GM19099 (cell line): Measurements from ENCODE around the gene NUDT21.

Experiments
- POLR2A ChIP-seq: IDR thresholded peaks from 3 replicates; pipeline ENCODE4 v1.6.1; 2011; ENCODE audit warnings: low read depth; ENCODE audit not compliant: insufficient read length; ENCODE audit errors: extremely low read depth

The NUDT21 gene

DNA sequence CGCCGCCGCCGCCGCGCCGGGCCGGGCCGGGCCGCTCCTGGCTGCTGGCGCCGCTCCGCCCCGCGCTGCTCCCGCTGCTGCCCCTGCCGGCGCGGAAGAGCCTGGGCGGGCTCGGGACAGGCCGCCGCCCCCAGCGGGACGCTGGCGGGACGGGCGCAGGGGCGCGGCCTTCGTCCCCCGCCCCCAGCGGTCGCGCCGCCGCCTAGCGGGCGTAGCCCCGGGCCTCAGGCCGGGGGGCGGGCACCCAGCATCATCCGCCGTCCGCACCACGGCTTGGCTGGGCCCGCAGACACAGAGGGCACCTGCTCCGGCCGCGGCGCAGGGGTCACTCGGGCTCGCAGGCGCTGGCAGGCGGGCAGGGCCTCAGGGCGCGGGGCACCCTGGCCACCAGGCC, 25.7 kb downstream of the NUDT21 start, which contains the start of gene AMFR:
TSS of gene AMFR (minus strand) at position 107 of the 394 bp plus-strand sequence. CDS start 218 bp downstream, outside the sequence.
- peak; percentile 42 for TF ChIP-seq POLR2A

- TF ChIP-seq POLR2A, result no peak
These were observed 26.2 kb downstream of the NUDT21 start for GRCh38 chr16:56424791-56425438.

DNA sequence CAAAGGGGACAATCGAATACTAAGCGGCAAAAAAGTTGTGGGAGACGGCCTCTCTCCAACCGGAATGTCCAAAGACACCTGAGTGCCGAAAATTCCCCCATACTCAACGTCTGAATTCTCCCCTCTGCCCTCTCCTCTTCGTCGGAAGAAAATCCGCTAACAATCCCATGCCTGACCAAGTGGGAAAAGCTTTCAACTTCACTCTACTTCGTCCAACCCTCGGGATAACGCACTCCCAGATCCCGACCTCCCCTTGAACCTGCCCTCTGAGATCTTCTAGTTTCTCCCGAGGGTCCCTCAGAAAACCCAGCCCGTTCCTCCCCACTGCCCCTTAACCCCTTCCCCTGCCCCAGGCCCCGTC, 26.7 kb downstream of the NUDT21 start:
- TF ChIP-seq POLR2A, result no peak

- TF ChIP-seq POLR2A, result no peak
These were observed 27.3 kb downstream of the NUDT21 start for GRCh38 chr16:56423584-56424403.

- TF ChIP-seq POLR2A, result no peak
These were observed 28.2 kb downstream of the NUDT21 start for GRCh38 chr16:56422896-56423441.

GRCh38 chr16:56421976-56422669, 29.0 kb downstream of the NUDT21 start:
- no peak for TF ChIP-seq POLR2A

DNA sequence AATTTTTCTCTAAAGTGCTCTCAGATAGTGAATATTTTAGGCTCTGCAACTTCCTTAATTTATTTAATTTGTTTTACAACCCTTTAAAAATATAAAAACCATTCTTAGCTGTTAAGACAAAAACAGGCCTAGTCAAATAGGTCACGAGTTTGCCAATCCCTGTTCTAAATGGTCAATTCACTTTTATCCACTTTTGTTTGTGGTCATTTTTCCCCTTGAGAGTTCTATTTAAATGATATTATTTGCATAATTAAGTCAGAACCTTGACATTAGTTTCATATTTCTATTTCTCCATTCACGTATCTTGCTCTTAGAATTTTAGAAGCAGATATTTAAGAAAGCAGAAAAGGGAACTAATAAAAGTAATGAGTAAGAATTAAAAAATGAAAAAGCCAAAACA, 29.8 kb downstream of the NUDT21 start:
- TF ChIP-seq POLR2A, result no peak

DNA sequence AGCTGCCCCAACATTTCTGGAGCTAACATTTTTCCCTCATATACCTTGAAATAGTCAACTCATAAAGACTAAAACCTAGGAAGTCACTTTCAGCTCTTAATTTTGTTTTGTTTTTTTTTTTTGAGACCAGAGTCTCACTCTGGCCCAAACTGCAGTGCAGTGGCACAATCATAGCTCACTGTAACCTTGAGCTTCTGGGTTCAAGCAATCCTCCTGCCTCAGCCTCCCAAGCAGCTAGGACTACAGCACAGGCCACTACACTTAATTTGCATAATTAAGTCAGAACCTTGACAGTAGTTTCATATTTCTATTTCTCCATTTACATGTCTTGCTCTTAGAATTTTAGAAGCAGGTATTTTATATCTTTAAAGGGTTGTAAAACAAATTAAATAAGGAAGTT, 30.5 kb downstream of the NUDT21 start:
- no peak for TF ChIP-seq POLR2A

DNA sequence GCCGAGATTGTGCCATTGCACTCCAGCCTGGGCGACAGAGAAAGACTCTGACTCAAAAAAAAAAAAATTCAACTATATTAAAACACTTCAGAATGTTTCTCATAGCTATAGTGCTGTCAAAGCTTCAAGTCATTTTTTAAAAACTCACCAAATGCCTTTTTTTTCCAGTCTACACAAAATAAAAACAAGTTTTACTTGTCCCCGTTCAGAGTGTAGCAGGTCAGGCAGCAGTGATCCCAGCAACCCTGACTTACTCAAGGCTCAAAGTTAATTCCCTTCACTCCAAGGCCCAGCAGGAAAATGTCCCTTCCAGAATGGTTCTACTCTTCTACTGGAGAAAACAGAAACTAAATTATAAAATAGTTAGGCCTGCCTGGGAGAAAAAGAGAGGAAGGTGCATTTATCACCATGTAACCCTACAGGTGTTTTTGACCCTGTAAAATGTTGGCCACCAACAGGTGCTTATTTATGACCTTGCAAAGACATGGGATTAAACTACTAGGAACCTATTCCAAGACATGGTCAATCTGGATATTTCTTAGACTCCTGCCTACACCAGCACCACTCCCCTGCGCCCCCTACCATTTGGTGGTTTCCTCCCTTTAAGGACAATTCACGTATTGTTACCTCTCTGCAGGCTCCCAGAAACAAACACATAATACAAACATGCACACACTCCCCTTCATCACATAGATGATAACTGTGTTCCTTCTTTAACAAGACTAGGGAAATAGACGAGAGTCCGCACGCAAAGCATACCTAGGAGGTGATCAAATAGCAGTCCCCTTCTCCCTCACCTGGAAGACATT, 31.2 kb downstream of the NUDT21 start:
- no peak for TF ChIP-seq POLR2A

DNA sequence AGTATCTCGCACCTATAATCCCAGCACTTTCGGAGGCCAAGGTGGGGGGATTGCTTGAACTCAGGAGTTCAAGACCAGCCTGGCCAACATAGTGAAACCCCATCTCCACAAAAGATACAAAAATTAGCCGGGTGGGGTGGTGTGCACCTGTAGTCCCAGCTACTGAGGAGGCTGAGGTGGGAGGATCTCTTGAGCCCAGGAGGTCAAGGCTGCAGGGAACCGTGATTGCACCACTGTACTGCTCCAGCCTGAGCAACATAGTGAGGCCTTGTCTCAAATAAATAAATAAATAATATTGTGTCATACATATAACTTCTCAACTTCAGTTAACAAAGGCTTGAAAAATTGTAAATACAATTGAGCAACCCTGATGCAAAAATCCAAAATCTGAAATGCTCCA, 34.0 kb downstream of the NUDT21 start:
- no peak for TF ChIP-seq POLR2A

GRCh38 chr16:56415875-56416274, 35.3 kb downstream of the NUDT21 start:
- TF ChIP-seq POLR2A, result no peak

DNA sequence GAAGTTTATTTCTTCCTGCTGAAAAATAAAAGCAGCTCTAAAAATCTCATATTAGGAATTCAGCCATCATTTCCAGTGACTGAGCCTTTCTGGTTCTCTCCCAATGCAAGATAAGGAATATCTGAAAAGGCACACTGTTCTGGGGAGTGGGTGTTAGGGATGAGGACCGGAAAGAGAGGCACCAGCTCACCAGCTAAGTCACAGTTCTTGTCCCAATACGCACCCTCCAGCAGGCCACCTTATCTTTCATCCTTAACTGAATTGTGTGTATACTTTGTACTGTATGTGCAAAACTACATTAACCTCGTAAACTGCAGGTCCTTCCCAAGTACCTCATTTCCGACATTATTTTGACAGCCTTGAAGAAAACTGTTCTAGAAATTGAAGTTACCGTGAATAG, 36.8 kb downstream of the NUDT21 start:
- no peak for TF ChIP-seq POLR2A

DNA sequence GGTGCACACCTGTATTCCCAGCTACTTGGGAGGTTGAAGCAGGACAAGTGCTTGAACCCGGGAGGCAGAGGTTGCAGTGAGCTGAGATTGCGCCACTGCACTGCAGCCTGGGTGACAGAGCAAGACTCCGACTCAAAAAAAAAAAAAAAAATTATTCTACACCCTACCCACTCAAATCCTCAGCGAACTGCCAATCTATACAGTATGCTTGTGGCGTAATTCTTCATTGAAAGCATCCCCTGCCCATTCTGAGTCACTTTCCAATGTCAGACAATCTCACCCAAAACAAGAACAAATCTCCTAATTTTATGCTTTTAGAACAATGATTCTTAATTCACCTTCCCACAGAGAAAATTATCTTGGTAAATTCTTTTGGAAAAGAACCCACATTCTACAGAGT, 37.8 kb downstream of the NUDT21 start:
- TF ChIP-seq POLR2A, result no peak

GRCh38 chr16:56411624-56412023, 39.5 kb downstream of the NUDT21 start:
- TF ChIP-seq POLR2A, result no peak

GRCh38 chr16:56411123-56411522, 40.0 kb downstream of the NUDT21 start:
- no peak for TF ChIP-seq POLR2A
